WTC11 (cell line): ENCODE data around the gene PLA2G2D. TPM values are rescaled to one million over a fixed set of nuclear protein-coding genes. Genes with fewer than 3 reads are reported as not detected.

Source experiments
- ATAC-seq: fragments of 200-7000 bp; cut with Tn5 transposase; 2 replicates; pipeline ENCODE4 v1.10.0; 2021; ENCODE audit warnings: mild to moderate bottlenecking, moderate library complexity
- CTCF ChIA-PET: fragments of 300-600 bp; sonication (Branson Sonifier 250); formaldehyde crosslinking; loops from one replicate; lab custom pipeline; 2021; ENCODE audit warnings: antibody characterized with exemption; lab: Charles Lee
- POLR2A ChIA-PET: fragments of 350-600 bp; sonication (Branson Sonifier 250); formaldehyde crosslinking; loops from one replicate; lab custom pipeline; 2021; ENCODE audit warnings: antibody characterized with exemption; lab: Charles Lee
- DNase-seq: peaks from one replicate; pipeline ENCODE4 v3.0.0; 2021; ENCODE audit warnings: low spot score
- H3K27ac Mint-ChIP-seq: 2 replicates; pipeline ENCODE4 v1.8.0; 2021; ENCODE audit warnings: mixed read lengths
- H3K27me3 Mint-ChIP-seq: 2 replicates; pipeline ENCODE4 v1.8.0; 2021; ENCODE audit warnings: low read depth, mild to moderate bottlenecking, moderate library complexity, mixed read lengths
- H3K36me3 Mint-ChIP-seq: 2 replicates; pipeline ENCODE4 v1.8.0; 2021; ENCODE audit warnings: mixed read lengths
- H3K4me1 Mint-ChIP-seq: 2 replicates; pipeline ENCODE4 v1.8.0; 2022; ENCODE audit warnings: mixed read lengths
- H3K4me3 Mint-ChIP-seq: 2 replicates; pipeline ENCODE4 v1.8.0; 2021; ENCODE audit warnings: mild to moderate bottlenecking, moderate library complexity, mixed read lengths
- H3K9me3 Mint-ChIP-seq: 2 replicates; pipeline ENCODE4 v1.8.0; 2021; ENCODE audit warnings: mixed read lengths
- ATF1 ChIP-seq: sonication (generic); formaldehyde crosslinking; IDR thresholded peaks from 2 replicates; pipeline ENCODE4 v1.8.1; 2023; ENCODE audit warnings: mild to moderate bottlenecking, moderate library complexity, missing genetic modification reagents
- CBFB ChIP-seq: sonication (generic); formaldehyde crosslinking; IDR thresholded peaks from 2 replicates; pipeline ENCODE4 v1.8.1; 2022; ENCODE audit warnings: mild to moderate bottlenecking, low read depth, missing genetic modification reagents
- E2F1 ChIP-seq: sonication (generic); formaldehyde crosslinking; IDR thresholded peaks from 2 replicates; pipeline ENCODE4 v1.8.0; 2022; ENCODE audit warnings: mild to moderate bottlenecking, missing genetic modification reagents
- E2F4 ChIP-seq: sonication (generic); formaldehyde crosslinking; IDR thresholded peaks from 2 replicates; pipeline ENCODE4 v1.8.1; 2022; ENCODE audit warnings: low read depth, mild to moderate bottlenecking, moderate library complexity, missing genetic modification reagents, borderline replicate concordance
- ELF4 ChIP-seq: sonication (generic); formaldehyde crosslinking; IDR thresholded peaks from 2 replicates; pipeline ENCODE4 v1.8.1; 2022; ENCODE audit warnings: low read depth, mild to moderate bottlenecking, moderate library complexity, missing genetic modification reagents
- ETV6 ChIP-seq: sonication (generic); formaldehyde crosslinking; IDR thresholded peaks from 2 replicates; pipeline ENCODE4 v1.8.1; 2022; ENCODE audit warnings: mild to moderate bottlenecking, missing genetic modification reagents
- GABPB1 ChIP-seq: sonication (generic); formaldehyde crosslinking; IDR thresholded peaks from 2 replicates; pipeline ENCODE4 v1.8.1; 2023; ENCODE audit warnings: mild to moderate bottlenecking, missing genetic modification reagents
- JUN ChIP-seq: sonication (generic); formaldehyde crosslinking; IDR thresholded peaks from 2 replicates; pipeline ENCODE4 v1.8.0; 2023; ENCODE audit warnings: mild to moderate bottlenecking, missing genetic modification reagents
- KAT7 ChIP-seq: sonication (generic); formaldehyde crosslinking; IDR thresholded peaks from 2 replicates; pipeline ENCODE4 v1.8.1; 2023; ENCODE audit warnings: missing genetic modification reagents, mild to moderate bottlenecking, borderline replicate concordance
- MAX ChIP-seq: sonication (generic); formaldehyde crosslinking; IDR thresholded peaks from 2 replicates; pipeline ENCODE4 v1.8.0; 2022; ENCODE audit warnings: mild to moderate bottlenecking, missing genetic modification reagents
- MXD4 ChIP-seq: fragments of 250-450 bp; sonication (Bioruptor Pico); IDR thresholded peaks from 2 replicates; pipeline ENCODE4 v1.8.0; 2021; ENCODE audit warnings: mild to moderate bottlenecking, moderate library complexity, borderline replicate concordance
- NR3C1 ChIP-seq: sonication (generic); formaldehyde crosslinking; conservative IDR thresholded peaks from 2 replicates; pipeline ENCODE4 v1.8.1; 2023; ENCODE audit warnings: low read depth, mild to moderate bottlenecking, missing genetic modification reagents
- SMAD3 ChIP-seq: sonication (generic); formaldehyde crosslinking; IDR thresholded peaks from 2 replicates; pipeline ENCODE4 v1.8.0; 2022; ENCODE audit warnings: missing genetic modification reagents, mild to moderate bottlenecking, borderline replicate concordance
- SP1 ChIP-seq: sonication (generic); formaldehyde crosslinking; conservative IDR thresholded peaks from 2 replicates; pipeline ENCODE4 v1.8.1; 2022; ENCODE audit warnings: missing genetic modification reagents
- ZNF232 ChIP-seq: sonication (generic); formaldehyde crosslinking; IDR thresholded peaks from 2 replicates; pipeline ENCODE4 v1.8.0; 2022; ENCODE audit warnings: mild to moderate bottlenecking, missing genetic modification reagents
- ZNF263 ChIP-seq: sonication (generic); formaldehyde crosslinking; IDR thresholded peaks from 2 replicates; pipeline ENCODE4 v1.8.1; 2022; ENCODE audit warnings: low read depth, mild to moderate bottlenecking, moderate library complexity, missing genetic modification reagents
- ZNF317 ChIP-seq: sonication (generic); formaldehyde crosslinking; IDR thresholded peaks from 2 replicates; pipeline ENCODE4 v1.8.1; 2023; ENCODE audit warnings: low read depth, mild to moderate bottlenecking, moderate library complexity, missing genetic modification reagents, borderline replicate concordance
- ZNF396 ChIP-seq: fragments of 250-450 bp; sonication (Bioruptor Pico); IDR thresholded peaks from 2 replicates; pipeline ENCODE4 v1.8.0; 2021; ENCODE audit warnings: mild to moderate bottlenecking, moderate library complexity, borderline replicate concordance
- ZNF425 ChIP-seq: fragments of 250-450 bp; sonication (Bioruptor Pico); conservative IDR thresholded peaks from 2 replicates; pipeline ENCODE4 v1.9.0; 2021; ENCODE audit warnings: mild to moderate bottlenecking
- ZNF671 ChIP-seq: fragments of 250-450 bp; sonication (Bioruptor Pico); IDR thresholded peaks from 2 replicates; pipeline ENCODE4 v1.8.0; 2021; ENCODE audit warnings: mild to moderate bottlenecking
- total RNA-seq: library from RNA; stranded (reverse); gene quantifications from 3 replicates; pipeline ENCODE4 v1.2.3, GENCODE V29; 2021
- TF ChIP-seq, protein P1 (sequence below): sonication (generic); formaldehyde crosslinking; conservative IDR thresholded peaks from 2 replicates; pipeline ENCODE4 v1.8.1; 2022; ENCODE audit warnings: mild to moderate bottlenecking, missing genetic modification reagents
- TF ChIP-seq, protein P2 (sequence below): sonication (generic); formaldehyde crosslinking; IDR thresholded peaks from 2 replicates; pipeline ENCODE4 v1.8.1; 2023; ENCODE audit warnings: mild to moderate bottlenecking, missing genetic modification reagents, moderate library complexity
- TF ChIP-seq, protein P3 (sequence below): sonication (generic); formaldehyde crosslinking; IDR thresholded peaks from 2 replicates; pipeline ENCODE4 v1.8.1; 2022; ENCODE audit warnings: mild to moderate bottlenecking, missing genetic modification reagents, moderate library complexity, borderline replicate concordance
- TF ChIP-seq, protein P4 (sequence below): fragments of 250-450 bp; sonication (Bioruptor Pico); IDR thresholded peaks from 2 replicates; pipeline ENCODE4 v2.1.2; 2022; ENCODE audit warnings: mild to moderate bottlenecking, moderate library complexity

PLA2G2D gene
- total RNA-seq, 1 experiment from 2014 or later: not detected

DNA sequence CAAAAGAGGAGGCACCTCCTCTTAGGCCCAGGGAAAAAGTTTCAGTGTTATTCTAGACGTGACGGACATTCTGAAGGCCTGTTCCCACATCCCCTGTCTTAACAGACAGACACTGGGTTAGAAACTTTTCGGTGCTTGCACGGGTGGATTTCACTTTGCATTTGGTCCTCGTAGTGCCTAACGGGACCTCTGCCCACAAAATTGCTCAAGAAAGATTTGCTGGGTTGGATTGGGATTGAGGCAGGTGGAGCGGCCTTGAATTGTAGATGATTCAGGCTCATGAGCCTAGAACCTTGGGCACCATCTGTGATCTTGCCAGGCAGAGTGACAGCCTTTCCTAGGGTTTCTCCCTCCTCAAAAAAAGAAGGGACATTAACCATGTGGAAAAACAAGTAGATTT, 46.6 kb downstream of the PLA2G2D start:
- TF ChIP-seq GABPB1 (CRISPR knock-in tag): no peak
- TF ChIP-seq ATF1 (CRISPR knock-in tag): no peak
- TF ChIP-seq ZNF263 (CRISPR knock-in tag): no peak
- TF ChIP-seq ZNF396 (CRISPR knock-in tag): no peak
- TF ChIP-seq, protein P1, sequence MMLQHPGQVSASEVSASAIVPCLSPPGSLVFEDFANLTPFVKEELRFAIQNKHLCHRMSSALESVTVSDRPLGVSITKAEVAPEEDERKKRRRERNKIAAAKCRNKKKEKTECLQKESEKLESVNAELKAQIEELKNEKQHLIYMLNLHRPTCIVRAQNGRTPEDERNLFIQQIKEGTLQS (CRISPR knock-in tag): no peak
- TF ChIP-seq KAT7 (CRISPR knock-in tag): no peak
- TF ChIP-seq ZNF671 (CRISPR knock-in tag): no peak
- TF ChIP-seq SP1 (CRISPR knock-in tag): no peak
- TF ChIP-seq ZNF232 (CRISPR knock-in tag): no peak
- TF ChIP-seq NR3C1 (CRISPR knock-in tag): no peak
- TF ChIP-seq SMAD3 (CRISPR knock-in tag): no peak
- no peak for TF ChIP-seq MXD4
- TF ChIP-seq, protein P2, sequence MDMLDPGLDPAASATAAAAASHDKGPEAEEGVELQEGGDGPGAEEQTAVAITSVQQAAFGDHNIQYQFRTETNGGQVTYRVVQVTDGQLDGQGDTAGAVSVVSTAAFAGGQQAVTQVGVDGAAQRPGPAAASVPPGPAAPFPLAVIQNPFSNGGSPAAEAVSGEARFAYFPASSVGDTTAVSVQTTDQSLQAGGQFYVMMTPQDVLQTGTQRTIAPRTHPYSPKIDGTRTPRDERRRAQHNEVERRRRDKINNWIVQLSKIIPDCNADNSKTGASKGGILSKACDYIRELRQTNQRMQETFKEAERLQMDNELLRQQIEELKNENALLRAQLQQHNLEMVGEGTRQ (CRISPR knock-in tag): no peak
- TF ChIP-seq E2F1 (CRISPR knock-in tag): no peak
- TF ChIP-seq ETV6: no peak
- TF ChIP-seq JUN: no peak
- TF ChIP-seq E2F4 (CRISPR knock-in tag): no peak
- no peak for TF ChIP-seq ELF4 (CRISPR knock-in tag)
- Mint-ChIP-seq H3K27ac (no peak overlapping the region), H3K4me3 (no peak overlapping the region), H3K36me3 (no peaks in the 10 kb centered on the region), H3K27me3 (peaks cover 3% of the 10 kb centered on the region; the same call in 1 of the 2 replicates), H3K9me3 (peaks cover 10% of the 10 kb centered on the region; the same call in 1 of the 2 replicates), H3K4me1 (peaks cover 16% of the 10 kb centered on the region)
- ChIA-PET CTCF (no interaction called here), POLR2A (no interaction called here)
- no peak for ATAC-seq
- DNase-seq: no peak

DNA sequence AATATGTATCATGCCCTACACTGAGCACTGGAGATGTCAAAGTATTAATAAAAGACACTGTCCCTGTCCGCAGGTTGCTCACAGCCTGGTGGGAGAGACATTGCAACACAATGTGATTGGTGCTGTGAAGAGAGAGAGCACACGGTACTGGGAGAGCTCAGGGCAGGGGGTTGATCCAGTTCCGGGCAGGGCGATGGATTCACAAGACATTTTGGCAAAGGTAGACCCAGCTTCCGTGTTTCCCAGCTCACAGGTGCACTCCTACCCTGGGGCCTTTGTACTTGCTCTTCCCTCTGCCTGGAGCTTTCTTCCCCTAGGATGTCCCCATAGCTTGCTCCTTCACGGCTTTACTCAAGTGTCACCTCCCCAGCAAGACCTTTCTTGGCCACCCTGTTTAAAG, 47.9 kb downstream of the PLA2G2D start:
- no peak for DNase-seq

More for the DNA sequence above, 47.9 kb downstream of the PLA2G2D start:
- Mint-ChIP-seq H3K4me1 (peaks cover 15% of the 10 kb centered on the region), H3K27me3 (no peaks in the 10 kb centered on the region), H3K9me3 (peaks cover 4% of the 10 kb centered on the region; the same call in 1 of the 2 replicates), H3K36me3 (no peaks in the 10 kb centered on the region), H3K27ac (no peak overlapping the region), H3K4me3 (no peak overlapping the region)
- ChIA-PET CTCF (interaction anchor here (1.3 kb wide), 1 partner anchor 97 kb away, joined by 5 read pairs; no protein-coding TSS in a partner anchor), POLR2A (no interaction called here)
- TF ChIP-seq, protein P3, sequence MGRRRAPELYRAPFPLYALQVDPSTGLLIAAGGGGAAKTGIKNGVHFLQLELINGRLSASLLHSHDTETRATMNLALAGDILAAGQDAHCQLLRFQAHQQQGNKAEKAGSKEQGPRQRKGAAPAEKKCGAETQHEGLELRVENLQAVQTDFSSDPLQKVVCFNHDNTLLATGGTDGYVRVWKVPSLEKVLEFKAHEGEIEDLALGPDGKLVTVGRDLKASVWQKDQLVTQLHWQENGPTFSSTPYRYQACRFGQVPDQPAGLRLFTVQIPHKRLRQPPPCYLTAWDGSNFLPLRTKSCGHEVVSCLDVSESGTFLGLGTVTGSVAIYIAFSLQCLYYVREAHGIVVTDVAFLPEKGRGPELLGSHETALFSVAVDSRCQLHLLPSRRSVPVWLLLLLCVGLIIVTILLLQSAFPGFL (CRISPR knock-in tag): no peak
- TF ChIP-seq ZNF317 (CRISPR knock-in tag) (no peak), MAX (CRISPR knock-in tag) (no peak), ZNF425 (CRISPR knock-in tag) (no peak), CBFB (CRISPR knock-in tag) (no peak)
- TF ChIP-seq, protein P4, sequence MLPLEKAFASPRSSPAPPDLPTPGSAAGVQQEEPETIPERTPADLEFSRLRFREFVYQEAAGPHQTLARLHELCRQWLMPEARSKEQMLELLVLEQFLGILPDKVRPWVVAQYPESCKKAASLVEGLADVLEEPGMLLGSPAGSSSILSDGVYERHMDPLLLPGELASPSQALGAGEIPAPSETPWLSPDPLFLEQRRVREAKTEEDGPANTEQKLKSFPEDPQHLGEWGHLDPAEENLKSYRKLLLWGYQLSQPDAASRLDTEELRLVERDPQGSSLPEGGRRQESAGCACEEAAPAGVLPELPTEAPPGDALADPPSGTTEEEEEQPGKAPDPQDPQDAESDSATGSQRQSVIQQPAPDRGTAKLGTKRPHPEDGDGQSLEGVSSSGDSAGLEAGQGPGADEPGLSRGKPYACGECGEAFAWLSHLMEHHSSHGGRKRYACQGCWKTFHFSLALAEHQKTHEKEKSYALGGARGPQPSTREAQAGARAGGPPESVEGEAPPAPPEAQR (CRISPR knock-in tag): no peak
- no peak for ATAC-seq
